IMR-90 (cell line): ENCODE measurements around the gene CYB561A3. TPM values are rescaled to one million over a fixed set of nuclear protein-coding genes. Genes with fewer than 3 reads are reported as not detected.
A peak's percentile ranks its signal among the peaks of the same experiment; 100 is the strongest.

Experiments
- ATAC-seq: fragments of 200-7000 bp; cut with Tn5 transposase; 2 replicates; pipeline ENCODE4 v1.9.1; 2020; ENCODE audit warnings: low read depth, mild to moderate bottlenecking, moderate library complexity
- BruUV-seq: library from RNA; stranded (reverse); fragments of 400-500 nt; replicated peaks from 2 replicates; lab custom pipeline; 2021; lab: Mats Ljungman, UMichigan
- CTCF ChIA-PET: fragments of 300-600 bp; formaldehyde crosslinking; extraction: SDS; loops from one replicate; lab custom pipeline; 2021; ENCODE audit warnings: antibody characterized with exemption; lab: Yijun Ruan, JAX
- POLR2A ChIA-PET: fragments of 300-600 bp; sonication (Branson Sonifier 250); formaldehyde crosslinking; loops from one replicate; lab custom pipeline; 2022; ENCODE audit warnings: antibody characterized with exemption; ENCODE audit not compliant: unreplicated experiment; lab: Charles Lee
- DNase-seq: peaks from one replicate; pipeline ENCODE4 v3.0.0; 2013
- H2AFZ ChIP-seq: replicated peaks from 2 replicates; pipeline ENCODE3; 2013; ENCODE audit warnings: low read length, mild to moderate bottlenecking; ENCODE audit not compliant: poor library complexity
- H2AK5ac ChIP-seq: 2 replicates; pipeline ENCODE4 v1.6.1; 2013; ENCODE audit warnings: low read depth, low read length, inconsistent platforms
- H2AK9ac ChIP-seq: replicated peaks from 2 replicates; pipeline ENCODE3; 2013; ENCODE audit warnings: mild to moderate bottlenecking, low read depth, low read length, moderate library complexity; ENCODE audit not compliant: poor library complexity
- H2BK120ac ChIP-seq: 2 replicates; pipeline ENCODE4 v1.6.1; 2013; ENCODE audit warnings: low read depth, low read length, inconsistent platforms
- H2BK15ac ChIP-seq: 3 replicates; pipeline ENCODE4 v1.6.1; 2013; ENCODE audit warnings: low read depth, low read length, inconsistent platforms
- H2BK20ac ChIP-seq: 2 replicates; pipeline ENCODE4 v1.6.1; 2013; ENCODE audit warnings: low read depth, mild to moderate bottlenecking, inconsistent platforms, low read length, moderate library complexity
- H2BK5ac ChIP-seq: 2 replicates; pipeline ENCODE4 v1.6.1; 2013; ENCODE audit warnings: mild to moderate bottlenecking, low read depth, low read length, inconsistent platforms; ENCODE audit not compliant: poor library complexity, severe bottlenecking
- H3K14ac ChIP-seq: replicated peaks from 2 replicates; pipeline ENCODE4 v1.6.1; 2013; ENCODE audit warnings: low read depth, low read length, inconsistent platforms
- H3K18ac ChIP-seq: 2 replicates; pipeline ENCODE4 v1.6.1; 2013; ENCODE audit warnings: low read depth, low read length, control low read depth
- H3K23ac ChIP-seq: 2 replicates; pipeline ENCODE4 v1.6.1; 2013; ENCODE audit warnings: low read depth, low read length, inconsistent platforms
- H3K27ac ChIP-seq: 2 replicates; pipeline ENCODE4 v1.5.1; 2013; ENCODE audit warnings: mild to moderate bottlenecking, control low read depth, low read length; ENCODE audit not compliant: insufficient read depth
- H3K27me3 ChIP-seq: 2 replicates; pipeline ENCODE4 v1.6.1; 2013; ENCODE audit warnings: low read length; ENCODE audit not compliant: control insufficient read depth, insufficient read depth
- H3K36me3 ChIP-seq: 2 replicates; pipeline ENCODE4 v1.6.1; 2013; ENCODE audit warnings: low read length, mixed read lengths; ENCODE audit not compliant: control insufficient read depth, insufficient read depth
- H3K4ac ChIP-seq: 2 replicates; pipeline ENCODE4 v1.6.1; 2013; ENCODE audit warnings: low read depth, low read length, inconsistent platforms
- H3K4me1 ChIP-seq: 2 replicates; pipeline ENCODE4 v1.6.1; 2013; ENCODE audit warnings: low read length, mixed read lengths; ENCODE audit not compliant: control insufficient read depth, insufficient read depth
- H3K4me2 ChIP-seq: 2 replicates; pipeline ENCODE4 v1.6.1; 2013; ENCODE audit warnings: low read depth, mild to moderate bottlenecking, control low read depth, low read length, moderate library complexity
- H3K4me3 ChIP-seq: 2 replicates; pipeline ENCODE4 v1.5.1; 2013; ENCODE audit warnings: low read depth, mild to moderate bottlenecking, control low read depth, low read length, moderate library complexity; ENCODE audit not compliant: insufficient read depth
- H3K56ac ChIP-seq: 2 replicates; pipeline ENCODE4 v1.6.1; 2013; ENCODE audit warnings: low read length, inconsistent platforms; ENCODE audit not compliant: insufficient read depth; ENCODE audit errors: extremely low read depth
- H3K79me1 ChIP-seq, 2 experiments: 2 replicates each; pipeline ENCODE4 v1.6.1; 2013; ENCODE audit warnings: low read length in 2 of 2, inconsistent platforms in 1 of 2, low read depth in 1 of 2
- H3K9ac ChIP-seq: 2 replicates; pipeline ENCODE4 v1.6.1; 2013; ENCODE audit warnings: low read depth, low read length, control low read depth
- H3K9me1 ChIP-seq: 2 replicates; pipeline ENCODE4 v1.6.1; 2013; ENCODE audit warnings: low read length, inconsistent platforms; ENCODE audit not compliant: insufficient read depth
- H3K9me3 ChIP-seq: 2 replicates; pipeline ENCODE4 v1.6.1; 2013; ENCODE audit warnings: low read length; ENCODE audit not compliant: control insufficient read depth, insufficient read depth
- H4K20me1 ChIP-seq: 2 replicates; pipeline ENCODE4 v1.6.1; 2013; ENCODE audit warnings: low read length, inconsistent platforms; ENCODE audit not compliant: insufficient read depth
- H4K5ac ChIP-seq: 2 replicates; pipeline ENCODE4 v1.6.1; 2013; ENCODE audit warnings: mild to moderate bottlenecking, low read depth, low read length, control low read depth
- H4K8ac ChIP-seq, 2 experiments: 2 replicates each; pipeline ENCODE4 v1.6.1; 2013; ENCODE audit warnings: low read depth in 2 of 2, low read length in 2 of 2, control low read depth in 1 of 2, inconsistent platforms in 1 of 2
- H4K91ac ChIP-seq: 2 replicates; pipeline ENCODE4 v1.6.1; 2013; ENCODE audit warnings: low read depth, low read length, inconsistent platforms; ENCODE audit not compliant: insufficient read depth
- BHLHE40 ChIP-seq: fragments of 150-350 bp; IDR thresholded peaks from 2 replicates; pipeline ENCODE4 v1.6.1; 2016; ENCODE audit warnings: mild to moderate bottlenecking, low read depth, low read length
- CEBPB ChIP-seq: IDR thresholded peaks from 2 replicates; pipeline ENCODE4 v1.6.1; 2012; ENCODE audit warnings: low read depth, low read length, improper control_type of control experiment
- MAZ ChIP-seq: IDR thresholded peaks from 2 replicates; pipeline ENCODE4 v1.6.1; 2012; ENCODE audit warnings: low read depth, mild to moderate bottlenecking, low read length, improper control_type of control experiment, moderate library complexity, borderline replicate concordance
- SMC3 ChIP-seq: fragments of 150-350 bp; IDR thresholded peaks from 2 replicates; pipeline ENCODE4 v1.6.1; 2016; ENCODE audit warnings: low read depth, mild to moderate bottlenecking, antibody characterized with exemption, low read length, moderate library complexity
- WGBS, 2 experiments: methylation state at CpG; one replicate each; pipeline versions ENCODE4 v1.1.5 to v1.1.7; 2013; ENCODE audit warnings: missing lambda C conversion rate in 2 of 2; ENCODE audit not compliant: insufficient read length in 1 of 2; ENCODE audit errors: extremely low coverage in 2 of 2; 5-methylcytosine and 5-hydroxymethylcytosine counted together
- dilution Hi-C: fragments of 300-500 bp; cut with HindIII; formaldehyde crosslinking; loops from one replicate; pipeline ENCODE4 v1.14.3; 2018; ENCODE audit warnings: low sequenced_read_pairs; ENCODE audit not compliant: unreplicated experiment
- in situ Hi-C: fragments of 300-500 bp; cut with MboI; formaldehyde crosslinking; loops from 3 replicates; pipeline ENCODE4 v1.14.3; 2019; ENCODE audit warnings: low sequenced_read_pairs, inconsistent platforms, mixed read lengths
- intact Hi-C: fragments of 100-400 bp; cut with micrococcal nuclease; formaldehyde crosslinking; loops from 2 replicates; pipeline ENCODE4 v1.10.0; 2022
- polyA plus RNA-seq, 3 experiments: library from polyadenylated mRNA; depleted of rRNA; stranded (reverse); fragments of >200 nt; gene quantifications; 2 replicates each; pipeline ENCODE4 v1.2.3, GENCODE V29; 2012; ENCODE audit warnings: low replicate concordance in 1 of 3
- total RNA-seq: library from RNA; depleted of rRNA; stranded (reverse); fragments of >200 nt; gene quantifications from 2 replicates; pipeline ENCODE4 v1.2.3, GENCODE V29; 2012

Gene CYB561A3
- total and polyA plus RNA-seq, 2 of the 4 experiments (the other 2 are of a cell fraction), result 13.6 to 39.2 TPM

GRCh38 chr11:61352038-61352437 is 9.6 kb downstream of the CYB561A3 start:
- Histone ChIP-seq H2BK120ac (no peak overlapping the region), H3K4me1 (no peaks in the 10 kb centered on the region), H2AK9ac (no peak overlapping the region), H3K36me3 (peaks cover 50% of the 10 kb centered on the region), H3K27ac (no peak overlapping the region), H3K9me3 (no peaks in the 10 kb centered on the region), H3K9ac (no peak overlapping the region), H3K56ac (no peak overlapping the region), H3K9me1 (peaks cover 9% of the 10 kb centered on the region), H3K14ac (no peak overlapping the region), H4K91ac (no peak overlapping the region), H4K5ac (no peak overlapping the region), H3K4me3 (no peak overlapping the region), H3K4me2 (no peak overlapping the region), H2BK15ac (no peak overlapping the region), H2BK20ac (no peak overlapping the region), H3K4ac (no peak overlapping the region), H4K20me1 (no peaks in the 10 kb centered on the region), H3K23ac (no peak overlapping the region), H2AFZ (no peak overlapping the region), H3K79me1 (peaks cover 0 to 2% of the 10 kb centered on the region in 2 experiments; a peak in 2 of 4 replicates), H2AK5ac (no peak overlapping the region), H3K27me3 (no peaks in the 10 kb centered on the region), H2BK5ac (no peak overlapping the region), H4K8ac (no peak overlapping the region), H3K18ac (no peak overlapping the region)
- POLR2A ChIA-PET, result no interaction called here
- WGBS, 2 experiments, result 95% methylated on average over 5 of the region's 8 CpGs; no CpG with 5 or more reads in 1 of the 2 experiments
- in situ Hi-C loops (no loop called here), intact Hi-C loops (no loop called here), dilution Hi-C loops (no loop called here)
- DNase-seq (no peak), ATAC-seq (no peak)
- TF ChIP-seq MAZ, result no peak
- TF ChIP-seq BHLHE40, result no peak
- TF ChIP-seq SMC3, result no peak
- TF ChIP-seq CEBPB, result 0 out of 2 replicates have a peak, but pooled peaks have one; percentile 6
- CTCF ChIA-PET, result no interaction called here
- no TSS peak for BruUV-seq
